Left lung (tissue), 10 donors: ENCODE measurements around the gene THAP10. TPM values are rescaled to one million over a fixed set of nuclear protein-coding genes. Genes with fewer than 3 reads are reported as not detected.
"Not testable (repeated sequence)": the region's sequence is repeated elsewhere in the genome, so short reads cannot be mapped to it uniquely, and the experiment has no call there.

ENCODE experiments used
- ATAC-seq: fragments of 200-7000 bp; cut with Tn5 transposase; one replicate; pipeline ENCODE4 v1.9.1; 2020; ENCODE audit warnings: moderate library complexity
- DNase-seq, 4 donors: peaks; one replicate each; pipeline ENCODE4 v3.0.0-alpha.2; 2013 to 2020
- H3K27ac ChIP-seq, 2 donors: fragments of 200-600 bp; sonication (generic) in 1 of 2; one replicate each; pipeline versions ENCODE4 v1.5.0 to v1.8.0; 2020 to 2021
- H3K27me3 ChIP-seq, 2 donors: fragments of 200-600 bp; sonication (generic) in 1 of 2; one replicate each; pipeline versions ENCODE4 v1.5.0 to v1.8.0; 2020 to 2021
- H3K36me3 ChIP-seq, 2 donors: fragments of 200-600 bp; sonication (generic) in 1 of 2; one replicate each; pipeline versions ENCODE4 v1.5.0 to v1.8.0; 2020 to 2021
- H3K4me1 ChIP-seq, 2 donors: fragments of 200-600 bp; one replicate each; pipeline ENCODE4 v1.8.0; 2021
- H3K4me3 ChIP-seq, 2 donors: fragments of 200-600 bp; sonication (generic) in 1 of 2; one replicate each; pipeline versions ENCODE4 v1.5.0 to v1.8.0; 2020 to 2021; ENCODE audit warnings: mild to moderate bottlenecking in 1 of 2
- H3K9me3 ChIP-seq, 2 donors: fragments of 200-600 bp; sonication (generic) in 1 of 2; one replicate each; pipeline versions ENCODE4 v1.5.0 to v1.8.0; 2020 to 2021
- CTCF ChIP-seq, 2 donors: fragments of 200-600 bp; sonication (generic) in 1 of 2; IDR thresholded peaks; one replicate each; pipeline versions ENCODE4 v1.5.0 to v1.8.0; 2021; ENCODE audit warnings: antibody characterized with exemption in 2 of 2
- intact Hi-C, 2 donors: fragments of 100-400 bp; cut with DNase I; formaldehyde crosslinking; loops; one replicate each; pipeline versions ENCODE4 v1.11.2 to v1.14.2; 2022
- polyA plus RNA-seq, 6 donors: library from polyadenylated mRNA; unstranded; fragments of 120-200 nt; gene quantifications; one replicate each; pipeline ENCODE4 v1.2.1, GENCODE V29; 2013; ENCODE audit not compliant: insufficient read length in 6 of 6
- total RNA-seq, 2 donors: library from RNA; stranded (reverse); fragmentation: NEBNext Ultra II Directional; extraction: Animal tissue kit (Norgen Biotek cat#: 25700); gene quantifications; one replicate each; pipeline ENCODE4 v1.2.1, GENCODE V29; 2021
- donor health status: DM: no; HTN: yes; CAD: no.
- donor health status: DM: no; HTN: no; CAD: no.

Gene THAP10
- total and polyA plus RNA-seq, 8 donors = 1.8 to 7.6 (median 6.0) TPM

GRCh38 chr15:70873232-70874054 lies 18.8 kb downstream of the THAP10 start:
- Histone ChIP-seq H3K27ac (no peak overlapping the region), H3K4me3 (no peak overlapping the region), H3K27me3 (no peaks in the 10 kb centered on the region), H3K9me3 (no peaks in the 10 kb centered on the region), H3K36me3 (no peaks in the 10 kb centered on the region), H3K4me1 (no peaks in the 10 kb centered on the region)
- DNase-seq (no peak), ATAC-seq (no peak)
- intact Hi-C loops = loop anchor here in 1 of 2 donors (10.0 kb wide), 1 partner anchor 49 kb away; no protein-coding TSS in a partner anchor
- no peak for TF ChIP-seq CTCF (IDR thresholded peaks at IDR 0.05)

DNA sequence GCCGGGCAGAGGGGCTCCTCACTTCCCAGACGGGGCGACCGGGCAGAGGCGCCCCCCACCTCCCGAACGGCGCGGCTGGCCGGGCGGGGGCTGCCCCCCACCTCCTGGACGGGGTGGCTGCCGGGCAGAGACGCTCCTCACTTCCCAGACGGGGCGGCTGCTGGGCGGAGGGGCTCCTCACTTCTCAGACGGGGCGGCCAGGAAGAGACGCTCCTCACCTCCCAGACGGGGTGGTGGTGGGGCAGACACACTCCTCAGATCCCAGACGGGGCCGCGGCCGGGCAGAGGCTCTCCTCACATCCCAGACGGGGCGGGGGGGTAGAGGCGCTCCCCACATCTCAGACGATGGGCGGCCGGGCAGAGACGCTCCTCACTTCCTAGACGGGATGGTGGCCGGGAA lies 20.7 kb downstream of the THAP10 start:
- not testable (repeated sequence) for H3K27me3 ChIP-seq, H3K36me3 ChIP-seq, ATAC-seq, H3K4me1 ChIP-seq, DNase-seq, H3K9me3 ChIP-seq, H3K4me3 ChIP-seq, H3K27ac ChIP-seq
- intact Hi-C loops = loop anchor here in 1 of 2 donors (10.0 kb wide), 1 partner anchor 47 kb away; no protein-coding TSS in a partner anchor

- no peak overlapping the region for H3K4me3 ChIP-seq
- intact Hi-C loops = loop anchor here in 1 of 2 donors (10.0 kb wide), 1 partner anchor 45 kb away; no protein-coding TSS in a partner anchor
- H3K36me3 ChIP-seq = no peaks in the 10 kb centered on the region
- no peaks in the 10 kb centered on the region for H3K9me3 ChIP-seq
- no peak for DNase-seq
- peak; percentile 55 for ATAC-seq
- no peaks in the 10 kb centered on the region for H3K27me3 ChIP-seq
- no peak for TF ChIP-seq CTCF (IDR thresholded peaks at IDR 0.05)
- H3K4me1 ChIP-seq = no peaks in the 10 kb centered on the region
- peak overlapping the region in 1 of 2 donors; percentile 42 for H3K27ac ChIP-seq
These were observed 22.2 kb downstream of the THAP10 start for GRCh38 chr15:70870051-70870450.

GRCh38 chr15:70869346-70869745 lies 22.9 kb downstream of the THAP10 start:
- no peak for TF ChIP-seq CTCF (IDR thresholded peaks at IDR 0.05)
- no peaks in the 10 kb centered on the region for H3K9me3 ChIP-seq
- no peaks in the 10 kb centered on the region for H3K36me3 ChIP-seq
- H3K27ac ChIP-seq = no peak overlapping the region
- H3K4me3 ChIP-seq = no peak overlapping the region
- no peak for ATAC-seq
- H3K4me1 ChIP-seq = no peaks in the 10 kb centered on the region
- no peak for DNase-seq
- intact Hi-C loops = no loop called here
- H3K27me3 ChIP-seq = no peaks in the 10 kb centered on the region

GRCh38 chr15:70867911-70868467 lies 24.2 kb downstream of the THAP10 start:
- no peaks in the 10 kb centered on the region for H3K9me3 ChIP-seq
- no peak overlapping the region for H3K4me3 ChIP-seq
- DNase-seq = peak in 2 of 4 donors; percentile 75 to 76
- TF ChIP-seq CTCF (IDR thresholded peaks at IDR 0.05) = no peak
- no peaks in the 10 kb centered on the region for H3K27me3 ChIP-seq
- no peak for ATAC-seq
- intact Hi-C loops = no loop called here
- H3K4me1 ChIP-seq = no peaks in the 10 kb centered on the region
- no peaks in the 10 kb centered on the region for H3K36me3 ChIP-seq
- peak overlapping the region in 1 of 2 donors; percentile 2 for H3K27ac ChIP-seq
